Tibial nerve (tissue), 4 donors: ENCODE results near the gene FN3KRP.

Experiments used
- EP300 ChIP-seq, 2 donors: sonication (generic); formaldehyde crosslinking; IDR thresholded peaks; one replicate each; pipeline ENCODE4 v1.6.1; 2017; ENCODE audit warnings: antibody characterized with exemption in 2 of 2, mild to moderate bottlenecking in 1 of 2
- POLR2A ChIP-seq, 2 donors: fragments of 450-650 bp; IDR thresholded peaks; one replicate each; pipeline ENCODE4 v1.6.1; 2017; ENCODE audit warnings: antibody characterized with exemption in 2 of 2, mild to moderate bottlenecking in 2 of 2, moderate library complexity in 2 of 2
- TF ChIP-seq, protein P1 (sequence below), 5 experiments: fragments of 200-600 bp in 3 of 5; fragments of 450-650 bp in 2 of 5; sonication (generic) in 3 of 5; IDR thresholded peaks; one replicate each; pipeline ENCODE4 v1.5.1; 2016 to 2019; ENCODE audit warnings: antibody characterized with exemption in 5 of 5, mild to moderate bottlenecking in 3 of 5, moderate library complexity in 2 of 5

DNA sequence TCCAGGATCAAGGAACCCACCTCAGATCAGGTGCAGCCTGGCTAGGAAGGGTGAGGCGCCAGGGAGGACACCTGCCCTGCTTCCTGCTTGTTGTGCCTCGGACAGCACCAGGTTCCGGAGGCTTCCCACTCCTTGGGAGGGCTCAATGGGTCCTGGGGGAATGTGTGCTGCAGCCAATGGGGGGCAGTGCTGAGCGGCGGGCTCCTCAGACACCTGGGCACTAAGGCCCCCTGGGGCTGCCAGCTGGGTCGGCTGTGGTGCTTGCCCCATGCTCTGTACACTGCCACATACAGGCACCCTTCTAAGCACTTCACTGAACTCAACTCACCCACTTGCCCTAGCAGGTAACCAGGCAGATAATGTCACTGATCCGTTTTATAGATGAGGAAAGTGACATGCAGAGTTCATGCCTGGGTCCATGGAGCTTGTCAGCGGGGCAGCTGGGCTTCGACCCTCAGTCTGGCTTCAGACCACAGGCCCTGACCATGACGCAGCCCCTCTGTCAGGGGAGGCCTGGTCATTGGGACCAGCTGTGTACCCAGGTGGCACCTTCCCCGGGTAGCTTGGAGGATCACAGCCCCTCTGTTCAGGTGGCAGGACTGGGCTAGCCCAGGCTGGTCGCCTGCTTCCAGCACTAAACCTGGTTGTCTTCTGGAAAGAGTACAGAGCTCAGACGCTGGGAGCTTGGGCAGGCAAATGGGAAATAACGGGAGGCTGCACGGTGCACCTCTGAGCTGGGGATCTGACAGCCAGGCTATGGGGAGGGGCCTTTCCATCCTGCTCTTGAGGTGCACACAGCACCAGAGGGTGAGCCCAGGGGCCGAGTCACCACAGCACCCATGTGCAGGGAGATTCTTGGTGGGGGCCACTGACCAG, 27.1 kb downstream of the FN3KRP start:
- TF ChIP-seq EP300 (IDR thresholded peaks at IDR 0.05), result no peak
- TF ChIP-seq, protein P1, sequence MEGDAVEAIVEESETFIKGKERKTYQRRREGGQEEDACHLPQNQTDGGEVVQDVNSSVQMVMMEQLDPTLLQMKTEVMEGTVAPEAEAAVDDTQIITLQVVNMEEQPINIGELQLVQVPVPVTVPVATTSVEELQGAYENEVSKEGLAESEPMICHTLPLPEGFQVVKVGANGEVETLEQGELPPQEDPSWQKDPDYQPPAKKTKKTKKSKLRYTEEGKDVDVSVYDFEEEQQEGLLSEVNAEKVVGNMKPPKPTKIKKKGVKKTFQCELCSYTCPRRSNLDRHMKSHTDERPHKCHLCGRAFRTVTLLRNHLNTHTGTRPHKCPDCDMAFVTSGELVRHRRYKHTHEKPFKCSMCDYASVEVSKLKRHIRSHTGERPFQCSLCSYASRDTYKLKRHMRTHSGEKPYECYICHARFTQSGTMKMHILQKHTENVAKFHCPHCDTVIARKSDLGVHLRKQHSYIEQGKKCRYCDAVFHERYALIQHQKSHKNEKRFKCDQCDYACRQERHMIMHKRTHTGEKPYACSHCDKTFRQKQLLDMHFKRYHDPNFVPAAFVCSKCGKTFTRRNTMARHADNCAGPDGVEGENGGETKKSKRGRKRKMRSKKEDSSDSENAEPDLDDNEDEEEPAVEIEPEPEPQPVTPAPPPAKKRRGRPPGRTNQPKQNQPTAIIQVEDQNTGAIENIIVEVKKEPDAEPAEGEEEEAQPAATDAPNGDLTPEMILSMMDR (IDR thresholded peaks at IDR 0.05), result no peak
- no peak for TF ChIP-seq POLR2A (IDR thresholded peaks at IDR 0.05)
